Neural cell (in vitro differentiated cells): ENCODE measurements around the gene MAD1L1. TPM values are rescaled to one million over a fixed set of nuclear protein-coding genes. Genes with fewer than 3 reads are reported as not detected.

ENCODE experiments used
- H2AFZ ChIP-seq: fragments of 200-600, 300-800 bp; sonication (generic), shearing (Covaris generic); 2 replicates; pipeline ENCODE4 v1.6.0; 2014; ENCODE audit warnings: low read depth, mild to moderate bottlenecking, antibody characterized with exemption, low read length, moderate library complexity
- H3F3A ChIP-seq: fragments of 200-600 bp; shearing (Covaris generic); 2 replicates; pipeline ENCODE4 v1.6.1; 2016; ENCODE audit warnings: mild to moderate bottlenecking, moderate library complexity, mixed read lengths, antibody characterized with exemption, low read length; ENCODE audit not compliant: insufficient read depth, poor library complexity, severe bottlenecking
- H3K27ac ChIP-seq: fragments of 200-600, 300-800 bp; sonication (generic), shearing (Covaris generic); 2 replicates; pipeline ENCODE4 v1.5.1; 2014; ENCODE audit warnings: mild to moderate bottlenecking, low read length, moderate library complexity
- H3K27me3 ChIP-seq: fragments of 300-800, 200-600 bp; sonication (generic), shearing (Covaris generic); 2 replicates; pipeline ENCODE4 v1.6.0; 2014; ENCODE audit warnings: mild to moderate bottlenecking, low read depth, low read length, moderate library complexity; ENCODE audit not compliant: insufficient read depth
- H3K36me3 ChIP-seq: fragments of 300-800, 200-600 bp; sonication (generic), shearing (Covaris generic); 2 replicates; pipeline ENCODE4 v1.5.1; 2014; ENCODE audit warnings: mild to moderate bottlenecking, antibody characterized with exemption, low read length, moderate library complexity; ENCODE audit not compliant: insufficient read depth
- H3K4me2 ChIP-seq: fragments of 300-800, 200-600 bp; sonication (generic), shearing (Covaris generic); 2 replicates; pipeline ENCODE4 v1.6.0; 2014; ENCODE audit warnings: mild to moderate bottlenecking, low read length
- H3K4me3 ChIP-seq: fragments of 300-800, 200-600 bp; sonication (generic), shearing (Covaris generic); 2 replicates; pipeline ENCODE4 v1.5.1; 2014; ENCODE audit warnings: mild to moderate bottlenecking, low read length, moderate library complexity
- H3K79me2 ChIP-seq: fragments of 200-600 bp; shearing (Covaris generic); replicated peaks from 2 replicates; pipeline ENCODE4 v1.6.0; 2014; ENCODE audit warnings: mild to moderate bottlenecking, low read length, moderate library complexity; ENCODE audit not compliant: insufficient read depth
- H3K9ac ChIP-seq: fragments of 300-800, 200-600 bp; sonication (generic), shearing (Covaris generic); 2 replicates; pipeline ENCODE4 v1.6.1; 2016; ENCODE audit warnings: mild to moderate bottlenecking, low read length, mixed read lengths
- H3K9me2 ChIP-seq: fragments of 200-600 bp; shearing (Covaris generic); 2 replicates; pipeline ENCODE4 v1.6.1; 2016; ENCODE audit warnings: mild to moderate bottlenecking, low read length, mixed read lengths; ENCODE audit not compliant: insufficient read depth
- H3K9me3 ChIP-seq: fragments of 200-600, 300-800 bp; sonication (generic), shearing (Covaris generic); 2 replicates; pipeline ENCODE4 v1.6.1; 2016; ENCODE audit warnings: mild to moderate bottlenecking, mixed run types, low read length, moderate library complexity, mixed read lengths
- H4K20me1 ChIP-seq: fragments of 200-600 bp; shearing (Covaris generic); 2 replicates; pipeline ENCODE4 v1.6.1; 2016; ENCODE audit warnings: mild to moderate bottlenecking, mixed run types; ENCODE audit not compliant: insufficient read depth
- EP300 ChIP-seq: fragments of 450-650 bp; conservative IDR thresholded peaks from 2 replicates; pipeline ENCODE4 v1.6.1; 2014; ENCODE audit warnings: antibody characterized with exemption, mild to moderate bottlenecking, moderate library complexity; ENCODE audit not compliant: poor library complexity, severe bottlenecking
- EZH2 ChIP-seq: fragments of 200-600, 300-800 bp; shearing (Covaris generic), sonication (generic); IDR thresholded peaks from 2 replicates; pipeline ENCODE4 v1.6.1; 2014; ENCODE audit warnings: antibody characterized with exemption, low read length, borderline replicate concordance, mild to moderate bottlenecking; ENCODE audit not compliant: insufficient read depth, poor library complexity, severe bottlenecking
- MXI1 ChIP-seq: fragments of 450-650 bp; conservative IDR thresholded peaks from 2 replicates; pipeline ENCODE4 v1.6.1; 2014; ENCODE audit warnings: antibody characterized with exemption, mild to moderate bottlenecking; ENCODE audit not compliant: poor library complexity, severe bottlenecking
- POLR2AphosphoS5 ChIP-seq: IDR thresholded peaks from 2 replicates; pipeline ENCODE4 v1.6.1; 2012
- RAD21 ChIP-seq: fragments of 450-650 bp; conservative IDR thresholded peaks from 2 replicates; pipeline ENCODE4 v1.6.1; 2014; ENCODE audit warnings: antibody characterized with exemption, mild to moderate bottlenecking, moderate library complexity
- SMC3 ChIP-seq: fragments of 450-650 bp; conservative IDR thresholded peaks from 2 replicates; pipeline ENCODE4 v1.6.1; 2014; ENCODE audit warnings: antibody characterized with exemption, mild to moderate bottlenecking, moderate library complexity; ENCODE audit not compliant: poor library complexity
- TAF1 ChIP-seq: IDR thresholded peaks from 2 replicates; pipeline ENCODE4 v1.6.1; 2012; ENCODE audit warnings: low read depth
- polyA plus RNA-seq: library from polyadenylated mRNA; depleted of rRNA; stranded (reverse); fragments of >200 nt; gene quantifications from 2 replicates; pipeline ENCODE4 v1.2.3, GENCODE V29; 2014
- TF ChIP-seq, protein P1 (sequence below): IDR thresholded peaks from 2 replicates; pipeline ENCODE4 v1.6.1; 2012; ENCODE audit warnings: borderline replicate concordance
- TF ChIP-seq, protein P2 (sequence below): fragments of 450-650 bp; IDR thresholded peaks from 2 replicates; pipeline ENCODE4 v1.5.1; 2014; ENCODE audit warnings: antibody characterized with exemption, mild to moderate bottlenecking, moderate library complexity; ENCODE audit not compliant: poor library complexity, severe bottlenecking

MAD1L1 gene
- polyA plus RNA-seq, 1 donor from 2014 or later = 31.4 TPM

DNA sequence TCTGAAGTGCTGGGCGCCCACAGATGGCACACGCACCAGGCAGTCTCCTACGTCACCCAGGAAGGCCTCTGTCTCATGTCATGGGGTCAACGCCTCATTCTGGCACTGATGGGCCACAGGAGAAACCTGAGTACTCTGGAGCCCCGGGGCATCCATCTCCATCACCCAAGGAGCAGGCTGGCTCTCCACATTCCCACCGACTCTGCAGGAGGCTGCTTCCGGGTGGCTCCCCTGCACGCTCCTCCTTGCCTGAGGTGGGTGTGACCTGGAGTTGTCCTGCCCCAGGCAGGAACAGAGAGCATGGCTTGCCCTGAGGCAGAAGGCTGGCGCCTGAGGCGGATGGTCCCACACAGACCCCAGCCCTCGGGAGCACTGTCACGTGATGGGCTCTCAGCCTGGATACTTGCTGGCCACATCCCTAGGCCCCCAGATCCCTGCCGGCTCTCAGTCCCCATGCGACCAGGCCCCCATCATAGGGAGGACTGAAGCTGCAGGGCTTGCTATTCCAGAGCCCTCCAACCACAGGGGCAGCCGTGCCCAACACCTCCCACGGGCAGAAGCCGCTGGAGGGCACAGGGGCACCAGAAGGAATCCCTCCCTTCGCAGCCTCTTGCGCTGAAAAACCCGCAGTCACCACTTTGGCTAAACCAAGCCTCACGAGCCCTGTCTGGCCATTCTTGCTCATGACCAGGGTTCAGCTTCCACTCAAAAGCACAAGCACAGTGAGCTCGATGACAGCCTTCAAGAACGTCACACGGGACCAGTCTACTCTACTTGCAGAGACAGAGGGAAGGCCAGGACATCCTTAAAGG lies 80.7 kb downstream of the MAD1L1 start:
- H3K27me3 ChIP-seq = no peaks in the 10 kb centered on the region
- H3K4me2 ChIP-seq = no peak overlapping the region
- no peak overlapping the region for H2AFZ ChIP-seq
- H3K27ac ChIP-seq = no peak overlapping the region
- no peaks in the 10 kb centered on the region for H3K79me2 ChIP-seq
- H3K36me3 ChIP-seq = no peaks in the 10 kb centered on the region
- no peaks in the 10 kb centered on the region for H4K20me1 ChIP-seq
- H3K9me2 ChIP-seq = no peaks in the 10 kb centered on the region
- H3K4me3 ChIP-seq = no peak overlapping the region
- TF ChIP-seq POLR2AphosphoS5 = no peak
- TF ChIP-seq, protein P1, sequence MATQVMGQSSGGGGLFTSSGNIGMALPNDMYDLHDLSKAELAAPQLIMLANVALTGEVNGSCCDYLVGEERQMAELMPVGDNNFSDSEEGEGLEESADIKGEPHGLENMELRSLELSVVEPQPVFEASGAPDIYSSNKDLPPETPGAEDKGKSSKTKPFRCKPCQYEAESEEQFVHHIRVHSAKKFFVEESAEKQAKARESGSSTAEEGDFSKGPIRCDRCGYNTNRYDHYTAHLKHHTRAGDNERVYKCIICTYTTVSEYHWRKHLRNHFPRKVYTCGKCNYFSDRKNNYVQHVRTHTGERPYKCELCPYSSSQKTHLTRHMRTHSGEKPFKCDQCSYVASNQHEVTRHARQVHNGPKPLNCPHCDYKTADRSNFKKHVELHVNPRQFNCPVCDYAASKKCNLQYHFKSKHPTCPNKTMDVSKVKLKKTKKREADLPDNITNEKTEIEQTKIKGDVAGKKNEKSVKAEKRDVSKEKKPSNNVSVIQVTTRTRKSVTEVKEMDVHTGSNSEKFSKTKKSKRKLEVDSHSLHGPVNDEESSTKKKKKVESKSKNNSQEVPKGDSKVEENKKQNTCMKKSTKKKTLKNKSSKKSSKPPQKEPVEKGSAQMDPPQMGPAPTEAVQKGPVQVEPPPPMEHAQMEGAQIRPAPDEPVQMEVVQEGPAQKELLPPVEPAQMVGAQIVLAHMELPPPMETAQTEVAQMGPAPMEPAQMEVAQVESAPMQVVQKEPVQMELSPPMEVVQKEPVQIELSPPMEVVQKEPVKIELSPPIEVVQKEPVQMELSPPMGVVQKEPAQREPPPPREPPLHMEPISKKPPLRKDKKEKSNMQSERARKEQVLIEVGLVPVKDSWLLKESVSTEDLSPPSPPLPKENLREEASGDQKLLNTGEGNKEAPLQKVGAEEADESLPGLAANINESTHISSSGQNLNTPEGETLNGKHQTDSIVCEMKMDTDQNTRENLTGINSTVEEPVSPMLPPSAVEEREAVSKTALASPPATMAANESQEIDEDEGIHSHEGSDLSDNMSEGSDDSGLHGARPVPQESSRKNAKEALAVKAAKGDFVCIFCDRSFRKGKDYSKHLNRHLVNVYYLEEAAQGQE = no peak
- no peak for TF ChIP-seq MXI1
- TF ChIP-seq RAD21 = no peak
- no peak for TF ChIP-seq EP300
- no peak overlapping the region for H3K9ac ChIP-seq
- no peaks in the 10 kb centered on the region for H3F3A ChIP-seq
- no peaks in the 10 kb centered on the region for H3K9me3 ChIP-seq

GRCh38 chr7:2151237-2151636 lies 81.5 kb downstream of the MAD1L1 start:
- H4K20me1 ChIP-seq = no peaks in the 10 kb centered on the region
- no peak overlapping the region for H3K4me3 ChIP-seq
- H2AFZ ChIP-seq = no peak overlapping the region
- no peaks in the 10 kb centered on the region for H3F3A ChIP-seq
- no peaks in the 10 kb centered on the region for H3K27me3 ChIP-seq
- TF ChIP-seq TAF1 (no peak), RAD21 (no peak), SMC3 (no peak), MXI1 (no peak), POLR2AphosphoS5 (no peak), EZH2 (no peak), EP300 (no peak)
- TF ChIP-seq, protein P2, sequence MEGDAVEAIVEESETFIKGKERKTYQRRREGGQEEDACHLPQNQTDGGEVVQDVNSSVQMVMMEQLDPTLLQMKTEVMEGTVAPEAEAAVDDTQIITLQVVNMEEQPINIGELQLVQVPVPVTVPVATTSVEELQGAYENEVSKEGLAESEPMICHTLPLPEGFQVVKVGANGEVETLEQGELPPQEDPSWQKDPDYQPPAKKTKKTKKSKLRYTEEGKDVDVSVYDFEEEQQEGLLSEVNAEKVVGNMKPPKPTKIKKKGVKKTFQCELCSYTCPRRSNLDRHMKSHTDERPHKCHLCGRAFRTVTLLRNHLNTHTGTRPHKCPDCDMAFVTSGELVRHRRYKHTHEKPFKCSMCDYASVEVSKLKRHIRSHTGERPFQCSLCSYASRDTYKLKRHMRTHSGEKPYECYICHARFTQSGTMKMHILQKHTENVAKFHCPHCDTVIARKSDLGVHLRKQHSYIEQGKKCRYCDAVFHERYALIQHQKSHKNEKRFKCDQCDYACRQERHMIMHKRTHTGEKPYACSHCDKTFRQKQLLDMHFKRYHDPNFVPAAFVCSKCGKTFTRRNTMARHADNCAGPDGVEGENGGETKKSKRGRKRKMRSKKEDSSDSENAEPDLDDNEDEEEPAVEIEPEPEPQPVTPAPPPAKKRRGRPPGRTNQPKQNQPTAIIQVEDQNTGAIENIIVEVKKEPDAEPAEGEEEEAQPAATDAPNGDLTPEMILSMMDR = no peak
- TF ChIP-seq, protein P1 = no peak
- no peak overlapping the region for H3K4me2 ChIP-seq
- H3K9me3 ChIP-seq = no peaks in the 10 kb centered on the region
- no peak overlapping the region for H3K27ac ChIP-seq
- no peaks in the 10 kb centered on the region for H3K79me2 ChIP-seq
- H3K36me3 ChIP-seq = no peaks in the 10 kb centered on the region
- no peak overlapping the region for H3K9ac ChIP-seq
- H3K9me2 ChIP-seq = no peaks in the 10 kb centered on the region
